Measurements from ENCODE around the gene LSM14A. TPM values are rescaled to one million over a fixed set of nuclear protein-coding genes. Genes with fewer than 3 reads are reported as not detected.

Gene LSM14A
- total and polyA plus RNA-seq, 2 of the 8 experiments (the other 6 are each of a cell fraction or from before 2014, with no cell fraction given): 117 to 195 TPM

- Histone ChIP-seq H3K56ac (replicated peaks; ENCODE audit: insufficient read length, low read depth, low read length) (no peak overlapping the region), H3K36me3 (ENCODE audit: control insufficient read depth in 2 of 4, insufficient read depth in 4 of 4, low read length in 3 of 4) (peaks cover 7 to 65% (median 15%) of the 10 kb centered on the region in 4 experiments; a peak in 7 of 8 replicates)
Observed at GRCh38 chr19:34228762-34229161, 56.5 kb downstream of the LSM14A start.

More at GRCh38 chr19:34228762-34229161, 56.5 kb downstream of the LSM14A start:
- H3K4me3 ChIP-seq (ENCODE audit: extremely low read depth in 1 of 4, insufficient read depth in 2 of 4, low read depth in 3 of 4, low read length in 4 of 4): no peak overlapping the region
- no peak overlapping the region for H3K18ac ChIP-seq (ENCODE audit: extremely low read depth, low read length)
- H3K23me2 ChIP-seq (ENCODE audit: low read depth, low read length): no peaks in the 10 kb centered on the region
- H3K79me2 ChIP-seq (ENCODE audit: control insufficient read depth in 1 of 2, insufficient read depth in 2 of 2, low read length in 2 of 2): no peaks in the 10 kb centered on the region; a peak in 1 of 4 replicates
- H3K27me3 ChIP-seq (replicated peaks in 1 of 4; ENCODE audit: control insufficient read depth in 3 of 4, extremely low read depth in 1 of 4, insufficient read depth in 3 of 4, low read length in 3 of 4): no peaks in the 10 kb centered on the region
- ChIA-PET POLR2A (ENCODE audit: partially characterized antibody) (interaction anchor here (1.1 kb wide), 1 partner anchor 10 kb away, joined by 3 read pairs; no protein-coding TSS in a partner anchor), CTCF (ENCODE audit: partially characterized antibody) (no interaction called here)
- no peak overlapping the region for H4K5ac ChIP-seq (ENCODE audit: insufficient read length, low read depth, low read length)
- 94% methylated on average over 3 of the region's 3 CpGs; no CpG with 5 or more reads in 1 of the 2 experiments for WGBS, 2 experiments (ENCODE audit: extremely low coverage in 1 of 2, insufficient coverage in 1 of 2, insufficient read length in 1 of 2, insufficient replicate concordance in 2 of 2, low coverage in 1 of 2, low lambda C conversion rate in 2 of 2, missing lambda C conversion rate in 1 of 2)
- no peak overlapping the region for H4K91ac ChIP-seq (replicated peaks; ENCODE audit: insufficient read length, low read length)
- no peak overlapping the region for H2AK5ac ChIP-seq (ENCODE audit: low read depth, low read length)
- no peak overlapping the region for H3K4me2 ChIP-seq (ENCODE audit: insufficient read depth in 1 of 2, low read depth in 2 of 2, low read length in 2 of 2)
- H2AFZ ChIP-seq (ENCODE audit: low read length): no peak overlapping the region
- no peaks in the 10 kb centered on the region; the same call in 1 of the 2 replicates for H3K79me1 ChIP-seq (ENCODE audit: low read depth, low read length)
- H3K4me1 ChIP-seq (replicated peaks in 1 of 4; ENCODE audit: control insufficient read depth in 3 of 4, insufficient read depth in 4 of 4, low read length in 3 of 4): peaks cover 13 to 20% (median 15%) of the 10 kb centered on the region in 4 experiments
- no peak overlapping the region for H3K4ac ChIP-seq (replicated peaks; ENCODE audit: insufficient read length, low read depth, low read length)
- FAIRE-seq (no peak), DNase-seq (ENCODE audit: low read depth in 1 of 2, low spot score in 2 of 2) (no peak)
- no peak for TF ChIP-seq JUND (IDR thresholded peaks at IDR 0.05; ENCODE audit: low read length)
- no peak for TF ChIP-seq POU5F1 (IDR thresholded peaks at IDR 0.05; ENCODE audit: low read depth, low read length)
- TF ChIP-seq TCF12 (IDR thresholded peaks at IDR 0.05; ENCODE audit: low read depth, low read length): no peak
- no peak for TF ChIP-seq JUN (IDR thresholded peaks at IDR 0.05; ENCODE audit: low read depth, low read length)
- H2BK12ac ChIP-seq (ENCODE audit: low read depth, low read length): no peak overlapping the region
- no peak overlapping the region for H4K8ac ChIP-seq (ENCODE audit: extremely low read depth, insufficient read depth, low read length)
- H3K9me3 ChIP-seq (ENCODE audit: insufficient read depth in 2 of 2, low read depth in 1 of 2, low read length in 1 of 2): no peaks in the 10 kb centered on the region
- no peak overlapping the region for H2BK120ac ChIP-seq (replicated peaks; ENCODE audit: low read depth, low read length)
- no peak overlapping the region for H2BK5ac ChIP-seq (ENCODE audit: low read depth, low read length)
- no peak overlapping the region for H3K23ac ChIP-seq (ENCODE audit: insufficient read length)
- no peak overlapping the region for H2BK15ac ChIP-seq (ENCODE audit: low read length)
- no peak overlapping the region for H2BK20ac ChIP-seq (ENCODE audit: low read length)
- peaks cover 2 to 3% of the 10 kb centered on the region in 2 experiments for H4K20me1 ChIP-seq (replicated peaks in 1 of 2; ENCODE audit: control insufficient read depth in 1 of 2, insufficient read depth in 2 of 2, low read length in 2 of 2)
- H3K14ac ChIP-seq (ENCODE audit: insufficient read length): no peak overlapping the region
- H3K9ac ChIP-seq (replicated peaks in 1 of 4; ENCODE audit: extremely low read depth in 1 of 4, low read depth in 3 of 4, low read length in 3 of 4): no peak overlapping the region
- no peak overlapping the region for H3K27ac ChIP-seq (ENCODE audit: low read depth, low read length)
